Retinal pigment epithelial cell (primary cell): ENCODE results near the gene TFEB.

Experiments used
- DNase-seq: peaks from one replicate; pipeline ENCODE4 v3.0.0-alpha.2; 2010; ENCODE audit warnings: low read depth
- H3K4me3 ChIP-seq: 2 replicates; pipeline ENCODE4 v1.5.1; 2011; ENCODE audit warnings: mild to moderate bottlenecking, low read length, control low read depth, moderate library complexity
- CTCF ChIP-seq: conservative IDR thresholded peaks from 2 replicates; pipeline ENCODE4 v1.5.1; 2011; ENCODE audit warnings: low read depth, low read length, control low read depth, inconsistent platforms

The TFEB gene

GRCh38 chr6:41714556-41715273 is 20.7 kb downstream of the TFEB start:
- H3K4me3 ChIP-seq: no peak overlapping the region
- DNase-seq: no peak
- TF ChIP-seq CTCF: no peak

DNA sequence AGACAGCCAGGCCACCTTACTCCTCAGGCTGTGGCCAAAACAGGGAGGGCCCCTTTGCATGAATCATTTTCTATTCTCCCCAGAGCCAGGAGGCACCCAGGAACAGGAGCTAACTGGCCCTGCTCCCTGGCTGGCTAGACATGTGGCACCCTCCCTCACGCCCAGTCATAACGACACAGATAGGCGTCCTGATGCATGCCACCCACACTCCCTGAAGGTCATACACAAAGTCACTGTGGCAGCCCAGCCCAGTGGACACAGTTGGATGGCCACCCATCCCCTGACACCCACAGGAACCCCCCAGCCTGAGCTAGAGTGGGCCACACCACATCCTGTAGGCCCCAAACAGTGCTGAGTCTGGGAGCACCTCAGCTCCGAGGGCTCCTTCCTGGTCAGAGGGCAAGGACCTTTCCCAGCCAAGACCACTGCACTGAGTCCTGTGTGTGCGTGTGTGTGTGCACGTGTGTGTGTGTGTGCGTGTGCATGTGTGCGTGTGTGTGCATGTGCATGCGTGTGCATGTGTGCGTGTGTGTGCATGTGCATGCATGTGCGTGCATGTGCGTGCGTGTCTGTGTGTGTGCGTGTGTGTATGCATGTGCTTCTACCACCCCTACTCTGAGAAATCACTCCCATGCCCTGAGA is 21.6 kb downstream of the TFEB start:
- H3K4me3 ChIP-seq: no peak overlapping the region
- TF ChIP-seq CTCF: no peak
- no peak for DNase-seq

GRCh38 chr6:41713159-41713649 is 22.2 kb downstream of the TFEB start:
- no peak for DNase-seq

GRCh38 chr6:41712651-41713103 is 22.7 kb downstream of the TFEB start:
- H3K4me3 ChIP-seq: no peak overlapping the region
- TF ChIP-seq CTCF: peak; percentile 20
- no peak for DNase-seq

More at GRCh38 chr6:41713159-41713649, 22.2 kb downstream of the TFEB start:
- no peak overlapping the region for H3K4me3 ChIP-seq
- TF ChIP-seq CTCF: no peak

- no peak for TF ChIP-seq CTCF
- DNase-seq: no peak
- H3K4me3 ChIP-seq: no peak overlapping the region
These were observed 23.9 kb downstream of the TFEB start for GRCh38 chr6:41711323-41712038.

DNA sequence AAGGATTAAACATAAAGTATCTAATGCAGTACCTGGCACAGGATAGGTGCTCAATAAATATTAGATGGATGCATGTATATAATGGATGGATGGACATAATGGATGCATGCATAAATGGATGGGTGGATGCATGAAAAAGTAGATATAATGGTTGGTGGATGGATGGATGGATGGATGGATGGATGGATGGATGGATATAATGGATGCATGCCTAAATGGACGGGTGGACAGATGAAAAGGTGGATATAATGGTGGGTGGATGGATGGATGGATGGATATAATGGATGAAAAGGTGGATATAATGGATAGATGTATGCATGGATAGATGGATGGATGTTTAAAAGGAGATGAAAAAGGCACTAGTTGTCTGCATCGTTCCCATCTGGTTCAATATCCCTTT is 26.0 kb downstream of the TFEB start:
- no peak for TF ChIP-seq CTCF
- H3K4me3 ChIP-seq: no peak overlapping the region
- DNase-seq: no peak
